H1 (cell line): ENCODE results near the gene COL6A3. TPM values are rescaled to one million over a fixed set of nuclear protein-coding genes. Genes with fewer than 3 reads are reported as not detected.

Source experiments
- CTCF ChIA-PET: fragments of 300-600 bp; sonication (Branson Sonifier 250); formaldehyde crosslinking; loops from one replicate; lab custom pipeline; 2021; ENCODE audit not compliant: partially characterized antibody; lab: Charles Lee
- POLR2A ChIA-PET: fragments of 300-600 bp; sonication (Branson Sonifier 250); formaldehyde crosslinking; loops from one replicate; lab custom pipeline; 2021; ENCODE audit warnings: inconsistent platforms; ENCODE audit not compliant: partially characterized antibody; lab: Charles Lee
- DNase-seq, 2 experiments: peaks; one replicate each; pipeline versions ENCODE4 v3.0.0 to v3.0.0-alpha.2; 2010 to 2022; ENCODE audit warnings: low spot score in 2 of 2, low read depth in 1 of 2, mixed read lengths in 1 of 2
- FAIRE-seq: peaks from 2 replicates; lab custom pipeline; 2011; peaks lifted over from hg19 to GRCh38; lab: Jason Lieb, UNC
- H2AFZ ChIP-seq: 2 replicates; pipeline ENCODE4 v1.8.1; 2012; ENCODE audit warnings: low read length, inconsistent platforms
- H2AK5ac ChIP-seq: 2 replicates; pipeline ENCODE4 v1.6.1; 2013; ENCODE audit warnings: low read depth, low read length
- H2BK120ac ChIP-seq: replicated peaks from 2 replicates; pipeline ENCODE3; 2013; ENCODE audit warnings: low read depth, low read length, inconsistent platforms
- H2BK12ac ChIP-seq: 2 replicates; pipeline ENCODE4 v1.6.1; 2013; ENCODE audit warnings: low read depth, low read length
- H2BK15ac ChIP-seq: 2 replicates; pipeline ENCODE4 v1.6.1; 2013; ENCODE audit warnings: low read length
- H2BK20ac ChIP-seq: 2 replicates; pipeline ENCODE4 v1.6.1; 2013; ENCODE audit warnings: low read length
- H2BK5ac ChIP-seq: 2 replicates; pipeline ENCODE4 v1.6.1; 2013; ENCODE audit warnings: low read depth, low read length
- H3K14ac ChIP-seq: 2 replicates; pipeline ENCODE4 v1.6.1; 2013; ENCODE audit warnings: inconsistent platforms; ENCODE audit not compliant: insufficient read length
- H3K18ac ChIP-seq: 2 replicates; pipeline ENCODE4 v1.6.1; 2013; ENCODE audit warnings: low read length; ENCODE audit errors: extremely low read depth
- H3K23ac ChIP-seq: 2 replicates; pipeline ENCODE4 v1.6.1; 2013; ENCODE audit warnings: inconsistent platforms; ENCODE audit not compliant: insufficient read length
- H3K23me2 ChIP-seq: 2 replicates; pipeline ENCODE4 v1.6.1; 2013; ENCODE audit warnings: low read depth, low read length
- H3K27ac ChIP-seq: 2 replicates; pipeline ENCODE4 v1.6.1; 2011; ENCODE audit warnings: low read depth, low read length, inconsistent platforms
- H3K27me3 ChIP-seq, 4 experiments: replicated peaks in 1 of 4; 1 replicate in 1 of 4; 2 replicates in 3 of 4; pipeline versions ENCODE4 v1.6.1 to v1.8.1; 2011 to 2013; ENCODE audit warnings: low read length in 3 of 4, mild to moderate bottlenecking in 3 of 4, inconsistent platforms in 2 of 4, mixed read lengths in 2 of 4, moderate library complexity in 1 of 4; ENCODE audit not compliant: control insufficient read depth in 3 of 4, insufficient read depth in 3 of 4; ENCODE audit errors: extremely low read depth in 1 of 4
- H3K36me3 ChIP-seq, 4 experiments: 2 replicates each; pipeline versions ENCODE4 v1.6.1 to v1.8.1; 2011 to 2013; ENCODE audit warnings: mild to moderate bottlenecking in 4 of 4, low read length in 3 of 4, moderate library complexity in 2 of 4, control low read depth in 1 of 4, inconsistent platforms in 1 of 4; ENCODE audit not compliant: insufficient read depth in 4 of 4, control insufficient read depth in 2 of 4
- H3K4ac ChIP-seq: replicated peaks from 2 replicates; pipeline ENCODE3; 2013; ENCODE audit warnings: low read length, low read depth, mixed read lengths, inconsistent platforms; ENCODE audit not compliant: insufficient read length
- H3K4me1 ChIP-seq, 4 experiments: replicated peaks in 1 of 4; 1 replicate in 1 of 4; 2 replicates in 3 of 4; pipeline versions ENCODE4 v1.6.1 to v1.8.1; 2011 to 2013; ENCODE audit warnings: low read length in 3 of 4, inconsistent platforms in 2 of 4, mixed read lengths in 1 of 4; ENCODE audit not compliant: insufficient read depth in 4 of 4, control insufficient read depth in 3 of 4
- H3K4me2 ChIP-seq, 2 experiments: 2 replicates each; pipeline versions ENCODE4 v1.6.1 to v1.8.1; 2011 to 2013; ENCODE audit warnings: low read depth in 2 of 2, low read length in 2 of 2, control low read depth in 1 of 2, inconsistent platforms in 1 of 2, mild to moderate bottlenecking in 1 of 2; ENCODE audit not compliant: insufficient read depth in 1 of 2
- H3K4me3 ChIP-seq, 4 experiments: fragments of 200-600, 300-600 bp in 1 of 4; sonication (generic), shearing (Covaris generic), sonication (Bioruptor Twin) in 1 of 4; 2 replicates each; pipeline versions ENCODE4 v1.5.1 to v1.8.1; 2011 to 2016; ENCODE audit warnings: low read length in 4 of 4, low read depth in 3 of 4, control low read depth in 2 of 4, inconsistent platforms in 2 of 4, mild to moderate bottlenecking in 2 of 4, mixed read lengths in 1 of 4, moderate library complexity in 1 of 4; ENCODE audit not compliant: insufficient read depth in 2 of 4; ENCODE audit errors: extremely low read depth in 1 of 4
- H3K56ac ChIP-seq: replicated peaks from 2 replicates; pipeline ENCODE3; 2013; ENCODE audit warnings: low read depth, mild to moderate bottlenecking, mixed read lengths, low read length, inconsistent platforms; ENCODE audit not compliant: insufficient read length
- H3K79me1 ChIP-seq: 2 replicates; pipeline ENCODE4 v1.6.1; 2013; ENCODE audit warnings: low read depth, low read length, control low read depth
- H3K79me2 ChIP-seq, 2 experiments: 2 replicates each; pipeline versions ENCODE4 v1.6.1 to v1.8.1; 2012 to 2013; ENCODE audit warnings: low read length in 2 of 2, mild to moderate bottlenecking in 2 of 2, inconsistent platforms in 1 of 2; ENCODE audit not compliant: insufficient read depth in 2 of 2, control insufficient read depth in 1 of 2
- H3K9ac ChIP-seq, 4 experiments: replicated peaks in 1 of 4; 1 replicate in 1 of 4; 2 replicates in 3 of 4; pipeline versions ENCODE4 v1.6.1 to v1.8.1; 2011 to 2013; ENCODE audit warnings: low read depth in 3 of 4, low read length in 3 of 4, control low read depth in 2 of 4, mild to moderate bottlenecking in 2 of 4, moderate library complexity in 2 of 4, inconsistent platforms in 1 of 4; ENCODE audit errors: extremely low read depth in 1 of 4
- H3K9me3 ChIP-seq, 2 experiments: 2 replicates each; pipeline versions ENCODE4 v1.6.1 to v1.8.1; 2012 to 2013; ENCODE audit warnings: mild to moderate bottlenecking in 2 of 2, moderate library complexity in 2 of 2, control low read depth in 1 of 2, inconsistent platforms in 1 of 2, low read depth in 1 of 2, low read length in 1 of 2, mixed read lengths in 1 of 2; ENCODE audit not compliant: insufficient read depth in 2 of 2
- H4K20me1 ChIP-seq, 2 experiments: replicated peaks in 1 of 2; 2 replicates each; pipeline versions ENCODE3 to v1.8.1; 2011 to 2013; ENCODE audit warnings: inconsistent platforms in 2 of 2, low read length in 2 of 2, mild to moderate bottlenecking in 1 of 2; ENCODE audit not compliant: insufficient read depth in 2 of 2, control insufficient read depth in 1 of 2
- H4K5ac ChIP-seq: 2 replicates; pipeline ENCODE4 v1.6.1; 2013; ENCODE audit warnings: low read length, low read depth, mixed read lengths, inconsistent platforms; ENCODE audit not compliant: insufficient read length
- H4K8ac ChIP-seq: 2 replicates; pipeline ENCODE4 v1.8.0; 2013; ENCODE audit warnings: mild to moderate bottlenecking, moderate library complexity, low read length, inconsistent platforms; ENCODE audit not compliant: insufficient read depth; ENCODE audit errors: extremely low read depth
- H4K91ac ChIP-seq: replicated peaks from 2 replicates; pipeline ENCODE3; 2013; ENCODE audit warnings: low read length, mixed read lengths, inconsistent platforms; ENCODE audit not compliant: insufficient read length
- ATF2 ChIP-seq: IDR thresholded peaks from 2 replicates; pipeline ENCODE4 v1.6.1; 2012; ENCODE audit warnings: low read length, inconsistent platforms
- ATF3 ChIP-seq: IDR thresholded peaks from 2 replicates; pipeline ENCODE4 v1.6.1; 2011; ENCODE audit warnings: low read depth, mild to moderate bottlenecking, low read length; ENCODE audit not compliant: insufficient read depth
- BACH1 ChIP-seq: IDR thresholded peaks from 2 replicates; pipeline ENCODE4 v1.6.1; 2012; ENCODE audit warnings: low read length, improper control_type of control experiment
- CHD1 ChIP-seq: IDR thresholded peaks from 2 replicates; pipeline ENCODE4 v1.6.1; 2012; ENCODE audit warnings: low read depth, low read length, improper control_type of control experiment
- GTF2F1 ChIP-seq: IDR thresholded peaks from 2 replicates; pipeline ENCODE4 v1.6.1; 2012; ENCODE audit warnings: low read depth, low read length, improper control_type of control experiment, borderline replicate concordance
- HDAC6 ChIP-seq: IDR thresholded peaks from one replicate; pipeline ENCODE4 v1.7.1; 2012; ENCODE audit warnings: low read depth, mild to moderate bottlenecking, inconsistent platforms, low read length, moderate library complexity
- JUN ChIP-seq: IDR thresholded peaks from 2 replicates; pipeline ENCODE4 v1.6.1; 2011; ENCODE audit warnings: low read depth, mild to moderate bottlenecking, improper control_type of control experiment, low read length
- RNF2 ChIP-seq: fragments of 200-900, 300-1000 bp; sonication (generic); IDR thresholded peaks from 2 replicates; pipeline ENCODE4 v1.7.1; 2016; ENCODE audit warnings: borderline replicate concordance, low read depth, mild to moderate bottlenecking, antibody characterized with exemption, low read length; ENCODE audit not compliant: poor library complexity, severe bottlenecking; ENCODE audit errors: missing control alignments
- SIX5 ChIP-seq: IDR thresholded peaks from 2 replicates; pipeline ENCODE4 v1.6.1; 2011; ENCODE audit warnings: mild to moderate bottlenecking, low read depth, low read length
- USF2 ChIP-seq: IDR thresholded peaks from 2 replicates; pipeline ENCODE4 v1.6.1; 2011; ENCODE audit warnings: low read length, improper control_type of control experiment
- WGBS, 2 experiments: shearing (Covaris generic) in 1 of 2; methylation state at CpG; one replicate each; pipeline versions ENCODE4 v1.1.6 to v1.1.7; 2013 to 2015; ENCODE audit warnings: low lambda C conversion rate in 2 of 2, mixed read lengths in 2 of 2, inconsistent platforms in 1 of 2, low coverage in 1 of 2, missing lambda C conversion rate in 1 of 2; ENCODE audit not compliant: insufficient replicate concordance in 2 of 2, insufficient coverage in 1 of 2, insufficient read length in 1 of 2; ENCODE audit errors: extremely low coverage in 1 of 2, missing lambda C conversion rate in 1 of 2; 5-methylcytosine and 5-hydroxymethylcytosine counted together
- polyA plus RNA-seq, 7 experiments: library from polyadenylated mRNA; depleted of rRNA in 3 of 7; stranded (reverse) in 5 of 7; unstranded in 2 of 7; fragments of >200 nt in 5 of 7; fragments of 200-250 nt in 2 of 7; gene quantifications; 1 replicate in 5 of 7; 2 replicates in 1 of 7; 4 replicates in 1 of 7; pipeline versions ENCODE4 v1.2.1 to v1.2.3, GENCODE V29; 2011 to 2013; ENCODE audit warnings: missing spikeins in 2 of 7, mixed read lengths in 2 of 7
- total RNA-seq: library from RNA; stranded (reverse); fragmentation: NEBNext Ultra II Directional; extraction: Animal tissue kit (Norgen Biotek cat#: 25700); gene quantifications from 2 replicates; pipeline ENCODE4 v1.2.1, GENCODE V29; 2021

Gene COL6A3
- total and polyA plus RNA-seq, 2 of the 8 experiments (the other 6 are each of a cell fraction or from before 2014, with no cell fraction given): 1.2 to 3.4 TPM

- H3K27me3 ChIP-seq: no peaks in the 10 kb centered on the region; a peak in 1 of 7 replicates
- no peak overlapping the region for H4K91ac ChIP-seq
- H2AK5ac ChIP-seq: no peak overlapping the region
- no peaks in the 10 kb centered on the region for H3K23me2 ChIP-seq
- H3K14ac ChIP-seq: no peak overlapping the region
- no peak overlapping the region for H3K27ac ChIP-seq
- no peak overlapping the region for H2BK20ac ChIP-seq
- H2BK12ac ChIP-seq: no peak overlapping the region
- no peak overlapping the region for H3K23ac ChIP-seq
- ChIA-PET POLR2A (interaction anchor here (1.4 kb wide), 1 partner anchor 9 kb away, joined by 5 read pairs; no protein-coding TSS in a partner anchor), CTCF (interaction anchor here (0.7 to 11.7 kb wide), 4 partner anchors 13 to 45 kb away, joined by 3 to 102 read pairs (median 6); partner anchors contain the start of gene COL6A3)
- H2BK120ac ChIP-seq: no peak overlapping the region
- H2BK5ac ChIP-seq: no peak overlapping the region
- no peaks in the 10 kb centered on the region for H4K20me1 ChIP-seq
- no peaks in the 10 kb centered on the region for H3K79me2 ChIP-seq
- no peak overlapping the region for H3K56ac ChIP-seq
- no peak overlapping the region for H2AFZ ChIP-seq
- H4K8ac ChIP-seq: no peak overlapping the region
- no peaks in the 10 kb centered on the region for H3K9me3 ChIP-seq
- no peak for DNase-seq
- no peaks in the 10 kb centered on the region for H3K79me1 ChIP-seq
- no peak overlapping the region for H3K4ac ChIP-seq
- no peak overlapping the region for H3K4me2 ChIP-seq
- no peak overlapping the region for H4K5ac ChIP-seq
- H2BK15ac ChIP-seq: no peak overlapping the region
- no peak overlapping the region for H3K9ac ChIP-seq
- H3K4me3 ChIP-seq: no peak overlapping the region
- FAIRE-seq: no peak
- H3K4me1 ChIP-seq: peaks cover 0 to 6% (median 3%) of the 10 kb centered on the region in 4 experiments; a peak in 2 of 7 replicates
- H3K18ac ChIP-seq: no peak overlapping the region
- WGBS, 2 experiments: 82% methylated on average over 1 of the region's 1 CpG; no CpG with 5 or more reads in 1 of the 2 experiments
- no peaks in the 10 kb centered on the region for H3K36me3 ChIP-seq
- TF ChIP-seq GTF2F1: no peak
- no peak for TF ChIP-seq ATF3
- no peak for TF ChIP-seq ATF2
- no peak for TF ChIP-seq JUN
- no peak for TF ChIP-seq RNF2
- TF ChIP-seq USF2: no peak
- TF ChIP-seq SIX5: no peak
- TF ChIP-seq HDAC6: no peak
- no peak for TF ChIP-seq BACH1
- TF ChIP-seq CHD1: no peak
Observed at GRCh38 chr2:237430861-237431260, 16.9 kb upstream of the COL6A3 start.
